IMR-90 (cell line): ENCODE measurements around the gene MS4A10. TPM values are rescaled to one million over a fixed set of nuclear protein-coding genes. Genes with fewer than 3 reads are reported as not detected.

ENCODE experiments used
- ATAC-seq: fragments of 200-7000 bp; cut with Tn5 transposase; 2 replicates; pipeline ENCODE4 v1.9.1; 2020; ENCODE audit warnings: low read depth, mild to moderate bottlenecking, moderate library complexity
- BruUV-seq: library from RNA; stranded (reverse); fragments of 400-500 nt; replicated peaks from 2 replicates; lab custom pipeline; 2021; lab: Mats Ljungman, UMichigan
- CTCF ChIA-PET: fragments of 300-600 bp; formaldehyde crosslinking; extraction: SDS; loops from one replicate; lab custom pipeline; 2021; ENCODE audit warnings: antibody characterized with exemption; lab: Yijun Ruan, JAX
- POLR2A ChIA-PET: fragments of 300-600 bp; sonication (Branson Sonifier 250); formaldehyde crosslinking; loops from one replicate; lab custom pipeline; 2022; ENCODE audit warnings: antibody characterized with exemption; ENCODE audit not compliant: unreplicated experiment; lab: Charles Lee
- DNase-seq: peaks from one replicate; pipeline ENCODE4 v3.0.0; 2013
- H2AFZ ChIP-seq: replicated peaks from 2 replicates; pipeline ENCODE3; 2013; ENCODE audit warnings: low read length, mild to moderate bottlenecking; ENCODE audit not compliant: poor library complexity
- H2AK5ac ChIP-seq: 2 replicates; pipeline ENCODE4 v1.6.1; 2013; ENCODE audit warnings: low read depth, low read length, inconsistent platforms
- H2AK9ac ChIP-seq: replicated peaks from 2 replicates; pipeline ENCODE3; 2013; ENCODE audit warnings: mild to moderate bottlenecking, low read depth, low read length, moderate library complexity; ENCODE audit not compliant: poor library complexity
- H2BK120ac ChIP-seq: 2 replicates; pipeline ENCODE4 v1.6.1; 2013; ENCODE audit warnings: low read depth, low read length, inconsistent platforms
- H2BK15ac ChIP-seq: 3 replicates; pipeline ENCODE4 v1.6.1; 2013; ENCODE audit warnings: low read depth, low read length, inconsistent platforms
- H2BK20ac ChIP-seq: 2 replicates; pipeline ENCODE4 v1.6.1; 2013; ENCODE audit warnings: low read depth, mild to moderate bottlenecking, inconsistent platforms, low read length, moderate library complexity
- H2BK5ac ChIP-seq: 2 replicates; pipeline ENCODE4 v1.6.1; 2013; ENCODE audit warnings: mild to moderate bottlenecking, low read depth, low read length, inconsistent platforms; ENCODE audit not compliant: poor library complexity, severe bottlenecking
- H3K14ac ChIP-seq: replicated peaks from 2 replicates; pipeline ENCODE4 v1.6.1; 2013; ENCODE audit warnings: low read depth, low read length, inconsistent platforms
- H3K18ac ChIP-seq: 2 replicates; pipeline ENCODE4 v1.6.1; 2013; ENCODE audit warnings: low read depth, low read length, control low read depth
- H3K23ac ChIP-seq: 2 replicates; pipeline ENCODE4 v1.6.1; 2013; ENCODE audit warnings: low read depth, low read length, inconsistent platforms
- H3K27ac ChIP-seq: 2 replicates; pipeline ENCODE4 v1.5.1; 2013; ENCODE audit warnings: mild to moderate bottlenecking, control low read depth, low read length; ENCODE audit not compliant: insufficient read depth
- H3K27me3 ChIP-seq: 2 replicates; pipeline ENCODE4 v1.6.1; 2013; ENCODE audit warnings: low read length; ENCODE audit not compliant: control insufficient read depth, insufficient read depth
- H3K36me3 ChIP-seq: 2 replicates; pipeline ENCODE4 v1.6.1; 2013; ENCODE audit warnings: low read length, mixed read lengths; ENCODE audit not compliant: control insufficient read depth, insufficient read depth
- H3K4ac ChIP-seq: 2 replicates; pipeline ENCODE4 v1.6.1; 2013; ENCODE audit warnings: low read depth, low read length, inconsistent platforms
- H3K4me1 ChIP-seq: 2 replicates; pipeline ENCODE4 v1.6.1; 2013; ENCODE audit warnings: low read length, mixed read lengths; ENCODE audit not compliant: control insufficient read depth, insufficient read depth
- H3K4me2 ChIP-seq: 2 replicates; pipeline ENCODE4 v1.6.1; 2013; ENCODE audit warnings: low read depth, mild to moderate bottlenecking, control low read depth, low read length, moderate library complexity
- H3K4me3 ChIP-seq: 2 replicates; pipeline ENCODE4 v1.5.1; 2013; ENCODE audit warnings: low read depth, mild to moderate bottlenecking, control low read depth, low read length, moderate library complexity; ENCODE audit not compliant: insufficient read depth
- H3K56ac ChIP-seq: 2 replicates; pipeline ENCODE4 v1.6.1; 2013; ENCODE audit warnings: low read length, inconsistent platforms; ENCODE audit not compliant: insufficient read depth; ENCODE audit errors: extremely low read depth
- H3K79me1 ChIP-seq, 2 experiments: 2 replicates each; pipeline ENCODE4 v1.6.1; 2013; ENCODE audit warnings: low read length in 2 of 2, inconsistent platforms in 1 of 2, low read depth in 1 of 2
- H3K9ac ChIP-seq: 2 replicates; pipeline ENCODE4 v1.6.1; 2013; ENCODE audit warnings: low read depth, low read length, control low read depth
- H3K9me1 ChIP-seq: 2 replicates; pipeline ENCODE4 v1.6.1; 2013; ENCODE audit warnings: low read length, inconsistent platforms; ENCODE audit not compliant: insufficient read depth
- H3K9me3 ChIP-seq: 2 replicates; pipeline ENCODE4 v1.6.1; 2013; ENCODE audit warnings: low read length; ENCODE audit not compliant: control insufficient read depth, insufficient read depth
- H4K20me1 ChIP-seq: 2 replicates; pipeline ENCODE4 v1.6.1; 2013; ENCODE audit warnings: low read length, inconsistent platforms; ENCODE audit not compliant: insufficient read depth
- H4K5ac ChIP-seq: 2 replicates; pipeline ENCODE4 v1.6.1; 2013; ENCODE audit warnings: mild to moderate bottlenecking, low read depth, low read length, control low read depth
- H4K8ac ChIP-seq, 2 experiments: 2 replicates each; pipeline ENCODE4 v1.6.1; 2013; ENCODE audit warnings: low read depth in 2 of 2, low read length in 2 of 2, control low read depth in 1 of 2, inconsistent platforms in 1 of 2
- H4K91ac ChIP-seq: 2 replicates; pipeline ENCODE4 v1.6.1; 2013; ENCODE audit warnings: low read depth, low read length, inconsistent platforms; ENCODE audit not compliant: insufficient read depth
- CEBPB ChIP-seq: IDR thresholded peaks from 2 replicates; pipeline ENCODE4 v1.6.1; 2012; ENCODE audit warnings: low read depth, low read length, improper control_type of control experiment
- MXI1 ChIP-seq: IDR thresholded peaks from 2 replicates; pipeline ENCODE4 v1.6.1; 2012; ENCODE audit warnings: low read depth, mild to moderate bottlenecking, low read length, moderate library complexity, borderline replicate concordance
- WGBS, 2 experiments: methylation state at CpG; one replicate each; pipeline versions ENCODE4 v1.1.5 to v1.1.7; 2013; ENCODE audit warnings: missing lambda C conversion rate in 2 of 2; ENCODE audit not compliant: insufficient read length in 1 of 2; ENCODE audit errors: extremely low coverage in 2 of 2; 5-methylcytosine and 5-hydroxymethylcytosine counted together
- dilution Hi-C: fragments of 300-500 bp; cut with HindIII; formaldehyde crosslinking; loops from one replicate; pipeline ENCODE4 v1.14.3; 2018; ENCODE audit warnings: low sequenced_read_pairs; ENCODE audit not compliant: unreplicated experiment
- in situ Hi-C: fragments of 300-500 bp; cut with MboI; formaldehyde crosslinking; loops from 3 replicates; pipeline ENCODE4 v1.14.3; 2019; ENCODE audit warnings: low sequenced_read_pairs, inconsistent platforms, mixed read lengths
- intact Hi-C: fragments of 100-400 bp; cut with micrococcal nuclease; formaldehyde crosslinking; loops from 2 replicates; pipeline ENCODE4 v1.10.0; 2022
- polyA plus RNA-seq, 3 experiments: library from polyadenylated mRNA; depleted of rRNA; stranded (reverse); fragments of >200 nt; gene quantifications; 2 replicates each; pipeline ENCODE4 v1.2.3, GENCODE V29; 2012; ENCODE audit warnings: low replicate concordance in 1 of 3
- total RNA-seq: library from RNA; depleted of rRNA; stranded (reverse); fragments of >200 nt; gene quantifications from 2 replicates; pipeline ENCODE4 v1.2.3, GENCODE V29; 2012
- TF ChIP-seq, protein P1 (sequence below): fragments of 150-350 bp; IDR thresholded peaks from 2 replicates; pipeline ENCODE4 v1.6.1; 2017; ENCODE audit warnings: mild to moderate bottlenecking, antibody characterized with exemption, low read length, low read depth

MS4A10 gene
- total and polyA plus RNA-seq, 2 of the 4 experiments (the other 2 are of a cell fraction): not detected

DNA sequence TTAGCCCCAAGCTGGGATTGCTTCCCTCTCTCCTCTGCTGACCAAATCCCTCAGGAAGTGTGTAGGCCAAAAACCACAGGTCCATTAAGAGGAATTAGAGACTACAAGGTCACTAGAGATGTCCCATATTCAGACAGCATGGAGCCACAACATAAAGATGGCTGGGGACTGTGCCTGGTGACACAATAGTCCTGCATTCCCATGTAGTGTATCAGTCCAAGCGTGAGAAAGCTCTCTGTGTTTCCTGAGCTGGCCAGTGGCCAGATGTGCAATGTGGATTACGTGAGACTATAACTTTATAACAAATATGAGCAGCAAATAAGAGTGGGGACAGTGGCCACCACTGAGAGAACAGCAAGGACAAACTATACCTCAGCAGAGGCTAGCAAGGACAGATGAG lies 7.6 kb upstream of the MS4A10 start:
- Histone ChIP-seq H4K5ac (no peak overlapping the region), H3K79me1 (no peaks in the 10 kb centered on the region), H2AK5ac (no peak overlapping the region), H3K27ac (no peak overlapping the region), H3K9me3 (no peaks in the 10 kb centered on the region), H2BK5ac (no peak overlapping the region), H3K18ac (no peak overlapping the region), H3K4me3 (no peak overlapping the region), H3K4me1 (no peaks in the 10 kb centered on the region; the same call in 1 of the 2 replicates), H2AFZ (no peak overlapping the region), H3K9me1 (peaks cover 5% of the 10 kb centered on the region; the same call in 1 of the 2 replicates), H4K20me1 (no peaks in the 10 kb centered on the region), H3K23ac (no peak overlapping the region), H3K4ac (no peak overlapping the region), H3K4me2 (no peak overlapping the region), H4K91ac (no peak overlapping the region), H3K56ac (no peak overlapping the region), H3K27me3 (peaks cover 24% of the 10 kb centered on the region), H4K8ac (no peak overlapping the region; a peak in 1 of 4 replicates), H2BK15ac (no peak overlapping the region; the same call in 2 of the 3 replicates), H2AK9ac (no peak overlapping the region), H3K9ac (no peak overlapping the region), H3K36me3 (no peaks in the 10 kb centered on the region), H2BK120ac (no peak overlapping the region), H2BK20ac (no peak overlapping the region), H3K14ac (no peak overlapping the region)
- dilution Hi-C loops: no loop called here
- peak; percentile 9; the same call in 1 of the 2 replicates for TF ChIP-seq MXI1
- TF ChIP-seq, protein P1, sequence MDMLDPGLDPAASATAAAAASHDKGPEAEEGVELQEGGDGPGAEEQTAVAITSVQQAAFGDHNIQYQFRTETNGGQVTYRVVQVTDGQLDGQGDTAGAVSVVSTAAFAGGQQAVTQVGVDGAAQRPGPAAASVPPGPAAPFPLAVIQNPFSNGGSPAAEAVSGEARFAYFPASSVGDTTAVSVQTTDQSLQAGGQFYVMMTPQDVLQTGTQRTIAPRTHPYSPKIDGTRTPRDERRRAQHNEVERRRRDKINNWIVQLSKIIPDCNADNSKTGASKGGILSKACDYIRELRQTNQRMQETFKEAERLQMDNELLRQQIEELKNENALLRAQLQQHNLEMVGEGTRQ: no peak
- peak; percentile 85 for TF ChIP-seq CEBPB
- WGBS, 2 experiments: no CpG with 5 or more reads among the region's 2 CpGs
- intact Hi-C loops: no loop called here
- DNase-seq (peak; percentile 82), ATAC-seq (peak; percentile 45)
- in situ Hi-C loops: loop anchor here (5.0 kb wide), 1 partner anchor 120 kb away; no protein-coding TSS in a partner anchor
- POLR2A ChIA-PET: no interaction called here
- CTCF ChIA-PET: interaction anchor here (3.0 kb wide), 1 partner anchor 53 kb away, joined by 9 read pairs; no protein-coding TSS in a partner anchor
- BruUV-seq: no TSS peak
